Parathyroid adenoma (tissue), 2 donors: Measurements from ENCODE around the gene GRAMD1B.

ENCODE experiments used
- H2AFZ ChIP-seq: fragments of 300-600 bp; sonication (generic); one replicate; pipeline ENCODE4 v1.7.0; 2017; ENCODE audit warnings: antibody characterized with exemption, mild to moderate bottlenecking
- H3K27ac ChIP-seq: fragments of 300-600 bp; sonication (generic); one replicate; pipeline ENCODE4 v1.7.0; 2017
- H3K27me3 ChIP-seq: fragments of 300-600 bp; sonication (generic); one replicate; pipeline ENCODE4 v1.7.0; 2017; ENCODE audit warnings: low read length; ENCODE audit not compliant: control insufficient read depth, insufficient read depth
- H3K36me3 ChIP-seq: fragments of 300-600 bp; sonication (generic); one replicate; pipeline ENCODE4 v1.7.0; 2017; ENCODE audit warnings: low read length; ENCODE audit not compliant: control insufficient read depth, insufficient read depth
- H3K4me1 ChIP-seq: fragments of 300-600 bp; sonication (generic); one replicate; pipeline ENCODE4 v1.7.0; 2017; ENCODE audit warnings: control low read depth
- H3K4me2 ChIP-seq: fragments of 300-600 bp; sonication (generic); one replicate; pipeline ENCODE4 v1.7.0; 2017; ENCODE audit warnings: low read length
- H3K4me3 ChIP-seq: fragments of 300-600 bp; sonication (generic); one replicate; pipeline ENCODE4 v1.7.0; 2017; ENCODE audit warnings: low read depth, low read length
- H3K79me2 ChIP-seq: fragments of 300-600 bp; sonication (generic); one replicate; pipeline ENCODE4 v1.7.0; 2017; ENCODE audit warnings: control low read depth
- H3K9ac ChIP-seq: fragments of 300-600 bp; sonication (generic); one replicate; pipeline ENCODE4 v1.7.0; 2017; ENCODE audit warnings: mild to moderate bottlenecking
- H3K9me3 ChIP-seq: fragments of 300-600 bp; sonication (generic); one replicate; pipeline ENCODE4 v1.7.0; 2017; ENCODE audit warnings: low read length; ENCODE audit not compliant: control insufficient read depth
- CTCF ChIP-seq: fragments of 300-600 bp; sonication (generic); IDR thresholded peaks from one replicate; pipeline ENCODE4 v1.7.0; 2017; ENCODE audit warnings: antibody characterized with exemption, mild to moderate bottlenecking
- donor health status: primary hyperparathyroidism.

The GRAMD1B gene

GRCh38 chr11:123584737-123585136 lies 154.7 kb downstream of the GRAMD1B start:
- no peaks in the 10 kb centered on the region for H3K27me3 ChIP-seq
- no peak overlapping the region for H2AFZ ChIP-seq
- H3K4me3 ChIP-seq = no peak overlapping the region
- H3K4me1 ChIP-seq = no peaks in the 10 kb centered on the region
- H3K27ac ChIP-seq = no peak overlapping the region
- TF ChIP-seq CTCF = no peak
- no peak overlapping the region for H3K4me2 ChIP-seq
- H3K36me3 ChIP-seq = no peaks in the 10 kb centered on the region
- no peaks in the 10 kb centered on the region for H3K9me3 ChIP-seq
- no peak overlapping the region for H3K9ac ChIP-seq
- no peaks in the 10 kb centered on the region for H3K79me2 ChIP-seq

GRCh38 chr11:123585206-123585605 lies 155.1 kb downstream of the GRAMD1B start:
- Histone ChIP-seq H3K79me2 (no peaks in the 10 kb centered on the region), H3K4me3 (no peak overlapping the region), H2AFZ (no peak overlapping the region), H3K9me3 (no peaks in the 10 kb centered on the region), H3K27me3 (no peaks in the 10 kb centered on the region), H3K27ac (no peak overlapping the region), H3K36me3 (no peaks in the 10 kb centered on the region), H3K4me2 (no peak overlapping the region), H3K9ac (no peak overlapping the region), H3K4me1 (no peaks in the 10 kb centered on the region)
- TF ChIP-seq CTCF = no peak

GRCh38 chr11:123585706-123586105 lies 155.6 kb downstream of the GRAMD1B start:
- H3K4me1 ChIP-seq = no peaks in the 10 kb centered on the region
- H3K4me2 ChIP-seq = no peak overlapping the region
- H2AFZ ChIP-seq = no peak overlapping the region
- H3K9me3 ChIP-seq = no peaks in the 10 kb centered on the region
- no peaks in the 10 kb centered on the region for H3K27me3 ChIP-seq
- TF ChIP-seq CTCF = no peak
- H3K79me2 ChIP-seq = no peaks in the 10 kb centered on the region
- H3K4me3 ChIP-seq = no peak overlapping the region
- no peaks in the 10 kb centered on the region for H3K36me3 ChIP-seq
- no peak overlapping the region for H3K9ac ChIP-seq
- H3K27ac ChIP-seq = no peak overlapping the region

- no peaks in the 10 kb centered on the region for H3K9me3 ChIP-seq
- H3K4me2 ChIP-seq = no peak overlapping the region
- no peak for TF ChIP-seq CTCF
- H3K9ac ChIP-seq = no peak overlapping the region
- H2AFZ ChIP-seq = no peak overlapping the region
- no peaks in the 10 kb centered on the region for H3K4me1 ChIP-seq
- H3K79me2 ChIP-seq = no peaks in the 10 kb centered on the region
- no peak overlapping the region for H3K4me3 ChIP-seq
- H3K27ac ChIP-seq = no peak overlapping the region
- H3K27me3 ChIP-seq = no peaks in the 10 kb centered on the region
- no peaks in the 10 kb centered on the region for H3K36me3 ChIP-seq
These were observed 156.5 kb downstream of the GRAMD1B start for GRCh38 chr11:123586568-123586967.

- no peak overlapping the region for H2AFZ ChIP-seq
- H3K4me1 ChIP-seq = no peaks in the 10 kb centered on the region
- H3K27ac ChIP-seq = no peak overlapping the region
- no peak overlapping the region for H3K9ac ChIP-seq
- no peaks in the 10 kb centered on the region for H3K79me2 ChIP-seq
- no peak overlapping the region for H3K4me3 ChIP-seq
- TF ChIP-seq CTCF = no peak
- H3K27me3 ChIP-seq = no peaks in the 10 kb centered on the region
- no peak overlapping the region for H3K4me2 ChIP-seq
- no peaks in the 10 kb centered on the region for H3K36me3 ChIP-seq
- no peaks in the 10 kb centered on the region for H3K9me3 ChIP-seq
These were observed 157.0 kb downstream of the GRAMD1B start for GRCh38 chr11:123587044-123587443.
